ENCODE results near the gene CDCA8.

Gene CDCA8

GRCh38 chr1:37692078-37692833 lies at the start of gene CDCA8:
Gene CDCA8 (plus strand): TSS chr1:37692516. CDS start chr1:37692691, 175 bp downstream.
- in situ Hi-C loops (cut with MboI; ENCODE audit: low sequenced_read_pairs): no loop called here
- peaks cover 48% of the 10 kb centered on the region for H3K36me3 ChIP-seq (replicated peaks)
- H3K4me3 ChIP-seq: peak within 1 kb of the TSS; percentile 99

GRCh38 chr1:37647281-37647680 lies 45.0 kb upstream of the CDCA8 start:
- H3K4me1 ChIP-seq: no peaks in the 10 kb centered on the region
- no peaks in the 10 kb centered on the region for H3K36me3 ChIP-seq (replicated peaks)
- H3K9me3 ChIP-seq: no peaks in the 10 kb centered on the region
- H3K27me3 ChIP-seq (ENCODE audit: low read depth): peaks cover 21% of the 10 kb centered on the region
- in situ Hi-C loops (cut with MboI; ENCODE audit: low sequenced_read_pairs): no loop called here
- no peak overlapping the region for H3K4me3 ChIP-seq
- DNase-seq (ENCODE audit: low spot score in 2 of 2): no peak

More at GRCh38 chr1:37692078-37692833, at the start of gene CDCA8:
- Histone ChIP-seq H3K4me1 (peaks cover 6% of the 10 kb centered on the region), H3K9me3 (no peaks in the 10 kb centered on the region), H3K27me3 (ENCODE audit: low read depth) (no peaks in the 10 kb centered on the region)
- peak; percentile 97 to 99 for DNase-seq (ENCODE audit: low spot score in 2 of 2)

- DNase-seq (ENCODE audit: low spot score in 2 of 2): no peak
- in situ Hi-C loops (cut with MboI; ENCODE audit: low sequenced_read_pairs): no loop called here
- Histone ChIP-seq H3K36me3 (replicated peaks) (no peaks in the 10 kb centered on the region), H3K9me3 (no peaks in the 10 kb centered on the region), H3K27me3 (ENCODE audit: low read depth) (peaks cover 5% of the 10 kb centered on the region; the same call in 1 of the 2 replicates), H3K4me3 (no peak overlapping the region), H3K4me1 (no peaks in the 10 kb centered on the region)
These were observed 42.1 kb upstream of the CDCA8 start for GRCh38 chr1:37650173-37650572.

- H3K9me3 ChIP-seq: no peaks in the 10 kb centered on the region
- DNase-seq (ENCODE audit: low spot score in 2 of 2): no peak
- no peaks in the 10 kb centered on the region for H3K36me3 ChIP-seq (replicated peaks)
- no peak overlapping the region for H3K4me3 ChIP-seq
- peaks cover 3% of the 10 kb centered on the region; the same call in 1 of the 2 replicates for H3K27me3 ChIP-seq (ENCODE audit: low read depth)
- no peaks in the 10 kb centered on the region for H3K4me1 ChIP-seq
- in situ Hi-C loops (cut with MboI; ENCODE audit: low sequenced_read_pairs): no loop called here
These were observed 41.6 kb upstream of the CDCA8 start for GRCh38 chr1:37650721-37651120.

- in situ Hi-C loops (cut with MboI; ENCODE audit: low sequenced_read_pairs): no loop called here
- Histone ChIP-seq H3K9me3 (no peaks in the 10 kb centered on the region), H3K27me3 (ENCODE audit: low read depth) (peaks cover 3% of the 10 kb centered on the region; the same call in 1 of the 2 replicates), H3K4me3 (no peak overlapping the region), H3K4me1 (no peaks in the 10 kb centered on the region), H3K36me3 (replicated peaks) (no peaks in the 10 kb centered on the region)
- DNase-seq (ENCODE audit: low spot score in 2 of 2): no peak
These were observed 40.5 kb upstream of the CDCA8 start for GRCh38 chr1:37651803-37652202.

- in situ Hi-C loops (cut with MboI; ENCODE audit: low sequenced_read_pairs): no loop called here
- H3K36me3 ChIP-seq (replicated peaks): no peaks in the 10 kb centered on the region
- H3K4me1 ChIP-seq: no peaks in the 10 kb centered on the region
- no peaks in the 10 kb centered on the region for H3K9me3 ChIP-seq
- DNase-seq (ENCODE audit: low spot score in 2 of 2): no peak
- no peak overlapping the region for H3K4me3 ChIP-seq
- H3K27me3 ChIP-seq (ENCODE audit: low read depth): peaks cover 3% of the 10 kb centered on the region; the same call in 1 of the 2 replicates
These were observed 39.3 kb upstream of the CDCA8 start for GRCh38 chr1:37652976-37653375.

GRCh38 chr1:37653906-37654305 lies 38.4 kb upstream of the CDCA8 start:
- Histone ChIP-seq H3K36me3 (replicated peaks) (no peaks in the 10 kb centered on the region), H3K4me3 (no peak overlapping the region), H3K27me3 (ENCODE audit: low read depth) (no peaks in the 10 kb centered on the region), H3K9me3 (no peaks in the 10 kb centered on the region), H3K4me1 (no peaks in the 10 kb centered on the region)
- no peak for DNase-seq (ENCODE audit: low spot score in 2 of 2)
- in situ Hi-C loops (cut with MboI; ENCODE audit: low sequenced_read_pairs): no loop called here

GRCh38 chr1:37655274-37655673 lies 37.0 kb upstream of the CDCA8 start:
- Histone ChIP-seq H3K4me1 (no peaks in the 10 kb centered on the region), H3K4me3 (no peak overlapping the region), H3K27me3 (ENCODE audit: low read depth) (no peaks in the 10 kb centered on the region), H3K9me3 (no peaks in the 10 kb centered on the region), H3K36me3 (replicated peaks) (no peaks in the 10 kb centered on the region)
- no peak for DNase-seq (ENCODE audit: low spot score in 2 of 2)
- in situ Hi-C loops (cut with MboI; ENCODE audit: low sequenced_read_pairs): no loop called here

GRCh38 chr1:37656026-37656425 lies 36.3 kb upstream of the CDCA8 start:
- no peaks in the 10 kb centered on the region for H3K36me3 ChIP-seq (replicated peaks)
- H3K27me3 ChIP-seq (ENCODE audit: low read depth): no peaks in the 10 kb centered on the region
- H3K4me1 ChIP-seq: no peaks in the 10 kb centered on the region
- no peak for DNase-seq (ENCODE audit: low spot score in 2 of 2)
- in situ Hi-C loops (cut with MboI; ENCODE audit: low sequenced_read_pairs): no loop called here
- H3K4me3 ChIP-seq: no peak overlapping the region
- no peaks in the 10 kb centered on the region for H3K9me3 ChIP-seq

- no peaks in the 10 kb centered on the region for H3K4me1 ChIP-seq
- no peaks in the 10 kb centered on the region for H3K27me3 ChIP-seq (ENCODE audit: low read depth)
- in situ Hi-C loops (cut with MboI; ENCODE audit: low sequenced_read_pairs): no loop called here
- no peak overlapping the region for H3K4me3 ChIP-seq
- no peaks in the 10 kb centered on the region for H3K36me3 ChIP-seq (replicated peaks)
- no peaks in the 10 kb centered on the region for H3K9me3 ChIP-seq
- no peak for DNase-seq (ENCODE audit: low spot score in 2 of 2)
These were observed 35.4 kb upstream of the CDCA8 start for GRCh38 chr1:37656881-37657280.

- in situ Hi-C loops (cut with MboI; ENCODE audit: low sequenced_read_pairs): no loop called here
- Histone ChIP-seq H3K4me1 (no peaks in the 10 kb centered on the region), H3K27me3 (ENCODE audit: low read depth) (no peaks in the 10 kb centered on the region), H3K4me3 (no peak overlapping the region), H3K9me3 (no peaks in the 10 kb centered on the region), H3K36me3 (replicated peaks) (no peaks in the 10 kb centered on the region)
- DNase-seq (ENCODE audit: low spot score in 2 of 2): no peak
These were observed 34.5 kb upstream of the CDCA8 start for GRCh38 chr1:37657620-37658412.

GRCh38 chr1:37658486-37658885 lies 33.8 kb upstream of the CDCA8 start:
- Histone ChIP-seq H3K27me3 (ENCODE audit: low read depth) (no peaks in the 10 kb centered on the region), H3K36me3 (replicated peaks) (no peaks in the 10 kb centered on the region), H3K4me3 (no peak overlapping the region), H3K4me1 (no peaks in the 10 kb centered on the region), H3K9me3 (no peaks in the 10 kb centered on the region)
- DNase-seq (ENCODE audit: low spot score in 2 of 2): no peak
- in situ Hi-C loops (cut with MboI; ENCODE audit: low sequenced_read_pairs): no loop called here

- Histone ChIP-seq H3K9me3 (no peaks in the 10 kb centered on the region), H3K27me3 (ENCODE audit: low read depth) (no peaks in the 10 kb centered on the region), H3K4me1 (no peaks in the 10 kb centered on the region), H3K4me3 (no peak overlapping the region), H3K36me3 (replicated peaks) (no peaks in the 10 kb centered on the region)
- in situ Hi-C loops (cut with MboI; ENCODE audit: low sequenced_read_pairs): no loop called here
- DNase-seq (ENCODE audit: low spot score in 2 of 2): no peak
These were observed 31.7 kb upstream of the CDCA8 start for GRCh38 chr1:37660664-37661063.

GRCh38 chr1:37661401-37661800 lies 30.9 kb upstream of the CDCA8 start:
- in situ Hi-C loops (cut with MboI; ENCODE audit: low sequenced_read_pairs): no loop called here
- Histone ChIP-seq H3K36me3 (replicated peaks) (no peaks in the 10 kb centered on the region), H3K27me3 (ENCODE audit: low read depth) (no peaks in the 10 kb centered on the region), H3K9me3 (no peaks in the 10 kb centered on the region), H3K4me1 (no peaks in the 10 kb centered on the region), H3K4me3 (no peak overlapping the region)
- no peak for DNase-seq (ENCODE audit: low spot score in 2 of 2)

All from HAP-1 (cell line).